Suprapubic skin (tissue), 4 donors: Measurements from ENCODE around the gene ARFGAP1. TPM values are rescaled to one million over a fixed set of nuclear protein-coding genes. Genes with fewer than 3 reads are reported as not detected.

Experiments used
- DNase-seq, 2 donors: peaks; one replicate each; pipeline ENCODE4 v3.0.0-alpha.2; 2019; ENCODE audit warnings: low spot score in 2 of 2
- H3K27ac ChIP-seq: fragments of 200-600 bp; sonication (generic); one replicate; pipeline ENCODE4 v1.5.1; 2019
- H3K27me3 ChIP-seq: fragments of 200-600 bp; sonication (generic); one replicate; pipeline ENCODE4 v1.5.1; 2019
- H3K36me3 ChIP-seq: fragments of 200-600 bp; sonication (generic); one replicate; pipeline ENCODE4 v1.5.1; 2019
- H3K4me1 ChIP-seq: fragments of 200-600 bp; sonication (generic); one replicate; pipeline ENCODE4 v1.5.1; 2019
- H3K4me3 ChIP-seq: fragments of 200-600 bp; sonication (generic); one replicate; pipeline ENCODE4 v1.5.1; 2019; ENCODE audit warnings: mild to moderate bottlenecking
- H3K9me3 ChIP-seq: fragments of 200-600 bp; sonication (generic); one replicate; pipeline ENCODE4 v1.5.1; 2019
- CTCF ChIP-seq, 2 donors: fragments of 200-600 bp in 1 of 2; fragments of 450-650 bp in 1 of 2; sonication (generic) in 1 of 2; IDR thresholded peaks; one replicate each; pipeline ENCODE4 v1.5.1; 2016 to 2019; ENCODE audit warnings: antibody characterized with exemption in 2 of 2, mild to moderate bottlenecking in 1 of 2, moderate library complexity in 1 of 2
- EP300 ChIP-seq: sonication (generic); formaldehyde crosslinking; IDR thresholded peaks from one replicate; pipeline ENCODE4 v1.6.1; 2017; ENCODE audit warnings: antibody characterized with exemption
- POLR2A ChIP-seq, 2 donors: fragments of 450-650 bp; IDR thresholded peaks; one replicate each; pipeline ENCODE4 v1.6.1; 2017; ENCODE audit warnings: antibody characterized with exemption in 2 of 2, mild to moderate bottlenecking in 2 of 2, moderate library complexity in 2 of 2
- POLR2AphosphoS5 ChIP-seq, 3 donors: sonication (generic); formaldehyde crosslinking; IDR thresholded peaks; one replicate each; pipeline ENCODE4 v1.6.1; 2017; ENCODE audit warnings: antibody characterized with exemption in 3 of 3
- WGBS: methylation state at CpG from one replicate; pipeline ENCODE4 v1.1.5; 2018; 5-methylcytosine and 5-hydroxymethylcytosine counted together
- total RNA-seq, 4 donors: library from RNA; depleted of rRNA; stranded (reverse); fragments of >200 nt; gene quantifications; one replicate each; pipeline ENCODE4 v1.1.0, GENCODE V29; 2016

Gene ARFGAP1
- total RNA-seq, 4 donors from 2014 or later = 38.6 to 84.9 (median 43.4) TPM

GRCh38 chr20:63326314-63327230 lies 54.0 kb downstream of the ARFGAP1 start:
- H3K9me3 ChIP-seq = no peaks in the 10 kb centered on the region
- H3K27ac ChIP-seq = no peak overlapping the region
- H3K27me3 ChIP-seq = peaks cover 50% of the 10 kb centered on the region
- peaks cover 6% of the 10 kb centered on the region for H3K4me1 ChIP-seq
- no peak overlapping the region for H3K4me3 ChIP-seq
- no peaks in the 10 kb centered on the region for H3K36me3 ChIP-seq
- 72% methylated on average over 9 of the region's 15 CpGs for WGBS
- TF ChIP-seq EP300 = no peak
- no peak for TF ChIP-seq POLR2A (IDR thresholded peaks at IDR 0.05)
- no peak for TF ChIP-seq CTCF (IDR thresholded peaks at IDR 0.05)
- TF ChIP-seq POLR2AphosphoS5 (IDR thresholded peaks at IDR 0.05) = no peak
- DNase-seq = no peak

- Histone ChIP-seq H3K4me1 (peaks cover 6% of the 10 kb centered on the region), H3K4me3 (no peak overlapping the region), H3K9me3 (no peaks in the 10 kb centered on the region), H3K27ac (no peak overlapping the region), H3K36me3 (no peaks in the 10 kb centered on the region), H3K27me3 (peaks cover 46% of the 10 kb centered on the region)
- 74% methylated on average over 4 of the region's 8 CpGs for WGBS
- TF ChIP-seq POLR2AphosphoS5 (IDR thresholded peaks at IDR 0.05) = no peak
- TF ChIP-seq POLR2A (IDR thresholded peaks at IDR 0.05) = no peak
- TF ChIP-seq EP300 = no peak
- TF ChIP-seq CTCF (IDR thresholded peaks at IDR 0.05) = no peak
- no peak for DNase-seq
Observed at GRCh38 chr20:63327231-63327745, 54.7 kb downstream of the ARFGAP1 start.

- WGBS = 80% methylated on average over 8 of the region's 20 CpGs
- no peak overlapping the region for H3K27ac ChIP-seq
Observed at GRCh38 chr20:63328026-63328700, 55.5 kb downstream of the ARFGAP1 start.

GRCh38 chr20:63328718-63329275 lies 56.2 kb downstream of the ARFGAP1 start:
- H3K27ac ChIP-seq = no peak overlapping the region
- peaks cover 15% of the 10 kb centered on the region for H3K4me1 ChIP-seq
- H3K4me3 ChIP-seq = no peak overlapping the region
- H3K27me3 ChIP-seq = peaks cover 54% of the 10 kb centered on the region
- TF ChIP-seq POLR2A (IDR thresholded peaks at IDR 0.05) = no peak
- no peak for TF ChIP-seq EP300
- no peak for TF ChIP-seq CTCF (IDR thresholded peaks at IDR 0.05)
- no peak for TF ChIP-seq POLR2AphosphoS5 (IDR thresholded peaks at IDR 0.05)
- H3K9me3 ChIP-seq = no peaks in the 10 kb centered on the region
- H3K36me3 ChIP-seq = no peaks in the 10 kb centered on the region
- DNase-seq = no peak
- WGBS = 70% methylated on average over 9 of the region's 21 CpGs

More at GRCh38 chr20:63328026-63328700, 55.5 kb downstream of the ARFGAP1 start:
- no peaks in the 10 kb centered on the region for H3K36me3 ChIP-seq
- H3K9me3 ChIP-seq = no peaks in the 10 kb centered on the region
- H3K4me1 ChIP-seq = peaks cover 10% of the 10 kb centered on the region
- peaks cover 48% of the 10 kb centered on the region for H3K27me3 ChIP-seq
- DNase-seq = no peak
- TF ChIP-seq CTCF (IDR thresholded peaks at IDR 0.05) (no peak), POLR2AphosphoS5 (IDR thresholded peaks at IDR 0.05) (no peak), POLR2A (IDR thresholded peaks at IDR 0.05) (no peak), EP300 (no peak)
- no peak overlapping the region for H3K4me3 ChIP-seq
